ENCODE results near the gene ALX4. TPM values are rescaled to one million over a fixed set of nuclear protein-coding genes. Genes with fewer than 3 reads are reported as not detected.

Gene ALX4
- total and polyA plus RNA-seq, 9 of the 15 experiments (the other 6 are each of a cell fraction or from before 2014, with no cell fraction given) = 0.07 to 1.2 (median 0.33) TPM

DNA sequence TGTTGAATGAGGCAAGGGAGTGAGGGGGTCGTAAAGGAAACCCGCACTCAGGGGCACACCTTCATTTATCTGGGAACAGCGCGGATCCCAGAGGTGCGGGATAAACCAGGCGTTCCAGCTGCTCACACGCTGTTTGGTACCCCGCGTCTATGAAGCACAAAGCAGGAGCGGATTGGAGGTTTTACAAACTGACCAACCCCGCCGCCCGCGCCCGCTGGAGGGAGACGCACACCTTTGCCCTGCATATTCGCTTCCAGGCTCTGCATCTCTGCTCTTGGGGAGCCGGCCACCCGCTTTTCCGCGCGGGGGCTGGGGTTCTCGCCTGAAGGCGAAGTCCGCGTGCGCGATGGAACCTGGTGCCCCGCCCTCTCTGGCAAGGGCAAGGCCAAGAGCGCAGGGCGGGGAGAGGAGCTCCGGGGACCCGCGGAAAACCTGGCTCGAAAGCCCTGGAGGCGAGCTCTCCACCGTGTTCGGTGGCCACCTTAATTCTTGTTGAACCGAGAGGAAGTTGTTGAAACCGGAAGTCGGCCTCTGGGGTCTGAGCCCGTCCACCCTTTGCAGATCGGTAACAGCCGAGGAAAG, 6.8 kb upstream of the ALX4 start:
- ATAC-seq (no peak), DNase-seq (ENCODE audit: extremely low read depth in 1 of 4, low spot score in 3 of 4) (peak in 1 of 4 experiments; percentile 31), FAIRE-seq (no peak)
- H3K9ac ChIP-seq (ENCODE audit: insufficient read depth in 1 of 2, low read depth in 2 of 2, low read length in 2 of 2) = no peak overlapping the region
- H3K36me3 ChIP-seq (ENCODE audit: control insufficient read depth, insufficient read depth, low read length) = no peaks in the 10 kb centered on the region
- peak overlapping the region; percentile 19; the same call in 1 of the 2 replicates for H2AFZ ChIP-seq (ENCODE audit: low read depth, low read length)
- no peaks in the 10 kb centered on the region for H3K79me2 ChIP-seq (ENCODE audit: control insufficient read depth, insufficient read depth, low read length)
- peaks cover 27 to 80% of the 10 kb centered on the region in 2 experiments; a peak in 4 of 5 replicates for H3K27me3 ChIP-seq (ENCODE audit: control insufficient read depth in 2 of 2, insufficient read depth in 2 of 2, low read length in 2 of 2)
- no peak overlapping the region for H3K27ac ChIP-seq (ENCODE audit: extremely low read depth, low read depth, low read length)
- CTCF ChIA-PET (ENCODE audit: low intra/inter-chr PET ratio) = no interaction called here
- BruUV-seq (replicated peaks) = no TSS peak
- in situ Hi-C loops (cut with MboI) (no loop called here), intact Hi-C loops (cut with micrococcal nuclease) (no loop called here)
- H4K20me1 ChIP-seq (replicated peaks; ENCODE audit: control insufficient read depth, insufficient read depth, low read length) = 0 out of 2 replicates have a peak, but pooled peaks cover 3% of the 10 kb centered on the region
- H3K4me2 ChIP-seq (ENCODE audit: insufficient read depth, low read length) = no peak overlapping the region
- POLR2A ChIA-PET = no interaction called here
- TF ChIP-seq, protein P1, sequence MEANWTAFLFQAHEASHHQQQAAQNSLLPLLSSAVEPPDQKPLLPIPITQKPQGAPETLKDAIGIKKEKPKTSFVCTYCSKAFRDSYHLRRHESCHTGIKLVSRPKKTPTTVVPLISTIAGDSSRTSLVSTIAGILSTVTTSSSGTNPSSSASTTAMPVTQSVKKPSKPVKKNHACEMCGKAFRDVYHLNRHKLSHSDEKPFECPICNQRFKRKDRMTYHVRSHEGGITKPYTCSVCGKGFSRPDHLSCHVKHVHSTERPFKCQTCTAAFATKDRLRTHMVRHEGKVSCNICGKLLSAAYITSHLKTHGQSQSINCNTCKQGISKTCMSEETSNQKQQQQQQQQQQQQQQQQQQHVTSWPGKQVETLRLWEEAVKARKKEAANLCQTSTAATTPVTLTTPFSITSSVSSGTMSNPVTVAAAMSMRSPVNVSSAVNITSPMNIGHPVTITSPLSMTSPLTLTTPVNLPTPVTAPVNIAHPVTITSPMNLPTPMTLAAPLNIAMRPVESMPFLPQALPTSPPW (CRISPR knock-in tag; IDR thresholded peaks at IDR 0.05) = no peak
- TF ChIP-seq, protein P2, sequence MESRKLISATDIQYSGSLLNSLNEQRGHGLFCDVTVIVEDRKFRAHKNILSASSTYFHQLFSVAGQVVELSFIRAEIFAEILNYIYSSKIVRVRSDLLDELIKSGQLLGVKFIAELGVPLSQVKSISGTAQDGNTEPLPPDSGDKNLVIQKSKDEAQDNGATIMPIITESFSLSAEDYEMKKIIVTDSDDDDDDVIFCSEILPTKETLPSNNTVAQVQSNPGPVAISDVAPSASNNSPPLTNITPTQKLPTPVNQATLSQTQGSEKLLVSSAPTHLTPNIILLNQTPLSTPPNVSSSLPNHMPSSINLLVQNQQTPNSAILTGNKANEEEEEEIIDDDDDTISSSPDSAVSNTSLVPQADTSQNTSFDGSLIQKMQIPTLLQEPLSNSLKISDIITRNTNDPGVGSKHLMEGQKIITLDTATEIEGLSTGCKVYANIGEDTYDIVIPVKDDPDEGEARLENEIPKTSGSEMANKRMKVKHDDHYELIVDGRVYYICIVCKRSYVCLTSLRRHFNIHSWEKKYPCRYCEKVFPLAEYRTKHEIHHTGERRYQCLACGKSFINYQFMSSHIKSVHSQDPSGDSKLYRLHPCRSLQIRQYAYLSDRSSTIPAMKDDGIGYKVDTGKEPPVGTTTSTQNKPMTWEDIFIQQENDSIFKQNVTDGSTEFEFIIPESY (CRISPR knock-in tag; IDR thresholded peaks at IDR 0.05) = peak; percentile 62; the same call in 1 of the 2 replicates
- TF ChIP-seq NR4A1 (CRISPR knock-in tag; IDR thresholded peaks at IDR 0.05) = no peak
- no peak for TF ChIP-seq NR4A1 (tag; IDR thresholded peaks at IDR 0.05)
- TF ChIP-seq KLF10 (CRISPR knock-in tag; IDR thresholded peaks at IDR 0.05) = no peak
- no peak for TF ChIP-seq BMI1 (IDR thresholded peaks at IDR 0.05; ENCODE audit: low read length)
- no peak for TF ChIP-seq FOXM1 (IDR thresholded peaks at IDR 0.05; ENCODE audit: low read depth)
- TF ChIP-seq FOXM1 (CRISPR knock-in tag; IDR thresholded peaks at IDR 0.05; ENCODE audit: low read depth) = no peak
- no peaks in the 10 kb centered on the region for H3K9me3 ChIP-seq (replicated peaks; ENCODE audit: control insufficient read depth, insufficient read depth, low read depth, low read length)
- H3K4me3 ChIP-seq = no peak overlapping the region
- H3K4me1 ChIP-seq (replicated peaks in 1 of 2; ENCODE audit: control insufficient read depth in 2 of 2, insufficient read depth in 2 of 2, low read length in 2 of 2) = peaks cover 8 to 30% of the 10 kb centered on the region in 2 experiments; a peak in 4 of 5 replicates
- WGBS (ENCODE audit: insufficient coverage, low coverage, missing lambda C conversion rate) = 55% methylated on average over 28 of the region's 44 CpGs
- H3K9me1 ChIP-seq (ENCODE audit: control insufficient read depth, insufficient read depth, low read length) = no peaks in the 10 kb centered on the region
